HG02970 (cell line): ENCODE data around the gene PDCD4.
A peak's percentile ranks its signal among the peaks of the same experiment; 100 is the strongest.

Experiments used
- ATAC-seq: cut with Tn5 transposase; IDR thresholded peaks from one replicate; pipeline ENCODE4 v1.9.1; 2021; ENCODE audit warnings: mild to moderate bottlenecking, moderate library complexity, moderate number of reproducible peaks; ENCODE audit not compliant: unreplicated experiment, low FRiP score

The PDCD4 gene

GRCh38 chr10:110841767-110842267 is 29.9 kb upstream of the PDCD4 start:
- peak; percentile 51 for ATAC-seq

GRCh38 chr10:110842326-110842904 is 29.3 kb upstream of the PDCD4 start:
- no peak for ATAC-seq

GRCh38 chr10:110843031-110843430 is 28.7 kb upstream of the PDCD4 start:
- peak; percentile 72 for ATAC-seq

GRCh38 chr10:110843796-110844616 is 27.7 kb upstream of the PDCD4 start:
- no peak for ATAC-seq

- ATAC-seq, result no peak
Observed at GRCh38 chr10:110844617-110844881, 27.2 kb upstream of the PDCD4 start.

- ATAC-seq, result no peak
Observed at GRCh38 chr10:110845192-110845755, 26.5 kb upstream of the PDCD4 start.

- ATAC-seq, result no peak
Observed at GRCh38 chr10:110845756-110846620, 25.7 kb upstream of the PDCD4 start.

- ATAC-seq, result no peak
Observed at GRCh38 chr10:110847374-110847773, 24.4 kb upstream of the PDCD4 start.

- ATAC-seq, result no peak
Observed at GRCh38 chr10:110848106-110848505, 23.6 kb upstream of the PDCD4 start.

- no peak for ATAC-seq
Observed at GRCh38 chr10:110850099-110850498, 21.6 kb upstream of the PDCD4 start.

GRCh38 chr10:110851020-110851612 is 20.6 kb upstream of the PDCD4 start:
- no peak for ATAC-seq

GRCh38 chr10:110852255-110852896 is 19.4 kb upstream of the PDCD4 start:
- ATAC-seq, result no peak

GRCh38 chr10:110852947-110853346 is 18.8 kb upstream of the PDCD4 start:
- no peak for ATAC-seq

- no peak for ATAC-seq
Observed at GRCh38 chr10:110853921-110854605, 17.7 kb upstream of the PDCD4 start.

GRCh38 chr10:110857265-110858171 is 14.2 kb upstream of the PDCD4 start:
- no peak for ATAC-seq

GRCh38 chr10:110858297-110858934 is 13.3 kb upstream of the PDCD4 start:
- no peak for ATAC-seq

- no peak for ATAC-seq
Observed at GRCh38 chr10:110859206-110859972, 12.3 kb upstream of the PDCD4 start.
